ENCODE measurements around the gene RTP5. TPM values are rescaled to one million over a fixed set of nuclear protein-coding genes. Genes with fewer than 3 reads are reported as not detected.

The RTP5 gene
- total and polyA plus RNA-seq, 11 donors: not detected

- H3K27me3 ChIP-seq: peaks cover 0 to 35% (median 0%) of the 10 kb centered on the region in 9 donors
- no peaks in the 10 kb centered on the region for H3K36me3 ChIP-seq
- DNase-seq (peak in 2 of 5 donors; percentile 14 to 18), ATAC-seq (no peak)
- no peaks in the 10 kb centered on the region for H3K9me3 ChIP-seq
- no peak overlapping the region for H3K4me3 ChIP-seq
- TF ChIP-seq POLR2A (IDR thresholded peaks at IDR 0.05): no peak
- TF ChIP-seq, protein P1, sequence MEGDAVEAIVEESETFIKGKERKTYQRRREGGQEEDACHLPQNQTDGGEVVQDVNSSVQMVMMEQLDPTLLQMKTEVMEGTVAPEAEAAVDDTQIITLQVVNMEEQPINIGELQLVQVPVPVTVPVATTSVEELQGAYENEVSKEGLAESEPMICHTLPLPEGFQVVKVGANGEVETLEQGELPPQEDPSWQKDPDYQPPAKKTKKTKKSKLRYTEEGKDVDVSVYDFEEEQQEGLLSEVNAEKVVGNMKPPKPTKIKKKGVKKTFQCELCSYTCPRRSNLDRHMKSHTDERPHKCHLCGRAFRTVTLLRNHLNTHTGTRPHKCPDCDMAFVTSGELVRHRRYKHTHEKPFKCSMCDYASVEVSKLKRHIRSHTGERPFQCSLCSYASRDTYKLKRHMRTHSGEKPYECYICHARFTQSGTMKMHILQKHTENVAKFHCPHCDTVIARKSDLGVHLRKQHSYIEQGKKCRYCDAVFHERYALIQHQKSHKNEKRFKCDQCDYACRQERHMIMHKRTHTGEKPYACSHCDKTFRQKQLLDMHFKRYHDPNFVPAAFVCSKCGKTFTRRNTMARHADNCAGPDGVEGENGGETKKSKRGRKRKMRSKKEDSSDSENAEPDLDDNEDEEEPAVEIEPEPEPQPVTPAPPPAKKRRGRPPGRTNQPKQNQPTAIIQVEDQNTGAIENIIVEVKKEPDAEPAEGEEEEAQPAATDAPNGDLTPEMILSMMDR (IDR thresholded peaks at IDR 0.05): no peak
- H3K4me1 ChIP-seq: peaks cover 0 to 26% (median 4%) of the 10 kb centered on the region in 12 donors
- H3K27ac ChIP-seq: no peak overlapping the region
- 92 to 97% (median 94%) methylated on average over 34 to 40 of the region's 40 CpGs for WGBS, 4 donors
- intact Hi-C loops (cut with DNase I): no loop called here
Measured at GRCh38 chr2:241903121-241904010, 33.8 kb downstream of the RTP5 start.

DNA sequence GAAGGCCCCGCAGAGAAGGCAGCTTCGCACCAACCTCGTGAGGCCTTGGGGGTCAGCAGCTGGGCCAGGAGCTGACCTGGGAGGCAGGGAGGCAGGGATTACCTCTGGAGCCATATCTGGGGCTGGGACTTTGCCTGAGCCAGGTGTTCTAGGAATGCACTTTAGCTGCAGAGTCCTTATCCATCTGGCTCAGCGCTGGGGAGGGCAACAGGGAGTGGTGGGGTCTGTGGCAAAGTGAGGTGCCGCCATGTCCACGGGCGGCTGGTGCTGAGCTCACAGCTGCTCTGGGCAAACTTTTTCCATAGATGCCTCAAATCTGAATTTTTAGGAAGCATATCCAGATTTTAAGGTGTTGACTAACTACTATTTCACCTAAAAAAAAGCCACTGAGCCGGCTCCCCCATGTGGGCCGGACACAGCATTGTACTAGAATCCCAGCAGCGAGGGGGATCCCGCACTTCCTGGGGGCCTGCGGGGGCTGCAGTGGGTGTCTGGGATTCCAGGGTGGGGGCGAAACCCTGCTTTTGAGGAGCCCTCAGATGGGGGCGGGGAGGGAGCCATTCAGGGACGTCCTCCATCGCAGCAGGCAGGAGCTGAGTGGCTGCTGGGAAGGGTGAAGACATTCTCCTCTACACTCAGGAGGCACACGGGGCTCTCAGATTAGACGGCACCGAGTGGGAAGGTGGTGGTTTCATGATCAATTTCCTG lies 34.6 kb downstream of the RTP5 start:
- no peak for TF ChIP-seq POLR2A (IDR thresholded peaks at IDR 0.05)
- TF ChIP-seq, protein P1 (IDR thresholded peaks at IDR 0.05): no peak
- WGBS, 4 donors: 90 to 93% (median 92%) methylated on average over 19 of the region's 19 CpGs

DNA sequence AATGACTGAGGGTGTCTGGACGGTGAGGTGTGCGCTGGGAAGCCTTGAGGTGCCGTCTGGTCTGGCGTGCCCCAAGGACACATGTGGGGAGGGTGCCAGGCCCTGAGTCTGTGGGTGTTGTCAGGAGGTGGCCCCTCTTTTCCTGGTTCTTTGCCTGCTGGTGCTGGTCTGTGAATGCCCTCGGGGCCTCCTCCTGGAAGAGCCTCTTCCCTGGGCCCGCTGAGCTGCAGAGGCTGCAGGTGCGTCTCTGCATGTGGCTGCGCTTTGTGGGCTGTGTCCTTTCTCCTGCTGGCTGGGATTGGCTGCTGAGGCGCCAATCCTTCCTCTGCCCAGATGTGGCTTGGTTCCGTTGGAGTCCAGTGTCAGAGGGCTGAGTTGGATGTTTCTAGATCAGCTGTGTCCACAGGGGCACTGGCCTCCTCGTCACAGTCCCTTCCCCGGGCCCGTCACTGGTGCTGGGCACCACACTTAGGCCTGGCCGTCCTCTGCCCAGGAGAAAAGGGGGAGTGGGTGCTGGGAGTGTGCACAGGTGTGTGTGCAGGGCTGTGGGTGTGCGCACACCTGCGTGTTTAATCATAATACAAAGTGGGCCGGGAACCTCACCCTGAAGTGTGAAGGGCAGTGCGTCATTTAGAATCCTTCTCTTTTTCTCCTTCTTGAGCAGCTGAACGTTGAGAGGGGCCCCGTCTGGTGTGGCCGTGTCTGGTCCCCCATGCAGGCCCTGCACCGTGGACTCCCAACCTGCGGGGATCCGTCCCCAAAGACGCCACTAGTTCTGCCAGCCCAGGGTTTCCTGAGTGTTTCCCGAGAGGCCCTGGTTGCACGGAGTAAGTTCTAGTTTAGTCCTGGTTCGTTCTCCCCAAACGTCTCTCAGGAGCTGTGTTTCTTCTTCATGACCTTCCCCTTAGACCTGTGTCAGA lies 35.5 kb downstream of the RTP5 start:
- Histone ChIP-seq H3K9me3 (no peaks in the 10 kb centered on the region), H3K36me3 (no peaks in the 10 kb centered on the region), H3K27ac (no peak overlapping the region), H3K4me1 (peaks cover 0 to 18% (median under 1%) of the 10 kb centered on the region in 12 donors), H3K4me3 (no peak overlapping the region), H3K27me3 (peaks cover 0 to 40% (median 0%) of the 10 kb centered on the region in 9 donors)
- ATAC-seq: no peak
- 90 to 93% (median 91%) methylated on average over 28 to 29 of the region's 29 CpGs for WGBS, 4 donors
- DNase-seq: peak in 1 of 5 donors; percentile 5
- intact Hi-C loops (cut with DNase I): no loop called here
- TF ChIP-seq, protein P1 (IDR thresholded peaks at IDR 0.05): no peak
- TF ChIP-seq POLR2A (IDR thresholded peaks at IDR 0.05): no peak

More for the DNA sequence above, 34.6 kb downstream of the RTP5 start:
- H3K4me1 ChIP-seq: peaks cover 0 to 21% (median 4%) of the 10 kb centered on the region in 12 donors
- intact Hi-C loops (cut with DNase I): no loop called here
- DNase-seq (peak in 1 of 5 donors; percentile 1), ATAC-seq (no peak)
- peaks cover 0 to 43% (median 0%) of the 10 kb centered on the region in 9 donors for H3K27me3 ChIP-seq
- H3K4me3 ChIP-seq: no peak overlapping the region
- H3K27ac ChIP-seq: no peak overlapping the region
- no peaks in the 10 kb centered on the region for H3K36me3 ChIP-seq
- H3K9me3 ChIP-seq: no peaks in the 10 kb centered on the region

All from heart left ventricle (tissue), 16 donors.